GM12878 (cell line): Measurements from ENCODE around the gene RIMBP2.
A peak's percentile ranks its signal among the peaks of the same experiment; 100 is the strongest.

ENCODE experiments used
- BHLHE40 ChIP-seq, 2 experiments: fragments of 450-650 bp in 1 of 2; IDR thresholded peaks; 2 replicates each; pipeline ENCODE4 v1.6.1; 2011 to 2017; ENCODE audit warnings: low read depth in 2 of 2, borderline replicate concordance in 1 of 2, improper control_type of control experiment in 1 of 2, low read length in 1 of 2, mild to moderate bottlenecking in 1 of 2
- JUNB ChIP-seq: IDR thresholded peaks from 2 replicates; pipeline ENCODE4 v1.6.1; 2016; ENCODE audit warnings: antibody characterized with exemption, mild to moderate bottlenecking
- MTA2 ChIP-seq: fragments of 450-650 bp; IDR thresholded peaks from 2 replicates; pipeline ENCODE4 v1.6.1; 2016; ENCODE audit warnings: low read depth, mild to moderate bottlenecking, moderate library complexity
- MXI1 ChIP-seq: fragments of 150-350 bp; IDR thresholded peaks from 2 replicates; pipeline ENCODE4 v1.6.1; 2011; ENCODE audit warnings: low read depth, mild to moderate bottlenecking, inconsistent platforms, low read length, improper control_type of control experiment
- SIN3A ChIP-seq: IDR thresholded peaks from 2 replicates; pipeline ENCODE4 v1.6.1; 2012; ENCODE audit warnings: low read depth, low read length, improper control_type of control experiment
- SIX5 ChIP-seq: IDR thresholded peaks from 2 replicates; pipeline ENCODE4 v1.6.1; 2011; ENCODE audit warnings: mild to moderate bottlenecking, low read depth, low read length, moderate library complexity; ENCODE audit not compliant: severe bottlenecking
- YBX1 ChIP-seq: fragments of 450-650 bp; IDR thresholded peaks from 2 replicates; pipeline ENCODE4 v1.6.1; 2016; ENCODE audit warnings: antibody characterized with exemption
- TF ChIP-seq, protein P1 (sequence below): IDR thresholded peaks from 2 replicates; pipeline ENCODE4 v1.6.1; 2011; ENCODE audit warnings: mild to moderate bottlenecking, low read depth, low read length, moderate library complexity; ENCODE audit not compliant: insufficient replicate concordance
- TF ChIP-seq, protein P2 (sequence below): fragments of 450-650 bp; IDR thresholded peaks from 2 replicates; pipeline ENCODE4 v1.6.1; 2018; ENCODE audit warnings: borderline replicate concordance, mild to moderate bottlenecking; ENCODE audit not compliant: partially characterized antibody
- TF ChIP-seq, protein P3 (sequence below), 3 experiments: IDR thresholded peaks in 2 of 3; conservative IDR thresholded peaks in 1 of 3; 2 replicates each; pipeline ENCODE4 v1.5.1; 2011; ENCODE audit warnings: low read depth in 3 of 3, low read length in 3 of 3, mild to moderate bottlenecking in 3 of 3, control low read depth in 2 of 3, moderate library complexity in 2 of 3, inconsistent platforms in 1 of 3, mixed read lengths in 1 of 3; ENCODE audit not compliant: control insufficient read depth in 2 of 3, insufficient read depth in 1 of 3; ENCODE audit errors: extremely low read depth in 1 of 3

DNA sequence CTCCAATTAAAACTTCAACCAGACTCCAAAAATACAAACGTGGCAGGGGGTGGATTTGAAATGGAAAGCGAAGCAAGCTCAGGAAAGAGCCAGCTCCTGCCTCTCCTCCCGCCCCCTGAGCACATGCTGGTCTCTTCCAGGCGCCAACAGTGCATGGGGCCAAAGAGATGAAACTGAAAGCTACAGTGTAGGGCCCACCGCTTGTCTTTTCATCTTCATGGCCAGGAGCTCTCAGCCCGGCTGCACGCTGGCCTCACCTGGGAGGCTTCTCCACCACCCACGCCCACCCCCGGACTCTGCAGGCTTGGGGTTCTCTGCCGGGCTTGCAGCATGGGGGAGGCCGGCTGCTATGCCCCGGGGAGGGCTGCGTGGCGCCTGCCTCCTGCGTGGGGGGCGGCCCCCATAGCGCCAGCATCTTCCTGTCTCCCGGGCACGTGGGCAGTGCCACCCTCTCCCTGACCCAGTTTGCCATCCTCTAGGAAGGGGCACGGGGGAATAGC is 2.0 kb downstream of the RIMBP2 start:
- TF ChIP-seq MTA2 (no peak), YBX1 (no peak), MXI1 (0 out of 2 replicates have a peak, but pooled peaks have one; percentile 25), JUNB (no peak), SIX5 (no peak), SIN3A (no peak), BHLHE40 (IDR thresholded peaks at IDR 0.05; ENCODE audit: borderline replicate concordance in 1 of 2, low read depth in 2 of 2, low read length in 1 of 2) (peak in 1 of 2 experiments; percentile 16; a peak in 1 of 4 replicates)
- TF ChIP-seq, protein P1, sequence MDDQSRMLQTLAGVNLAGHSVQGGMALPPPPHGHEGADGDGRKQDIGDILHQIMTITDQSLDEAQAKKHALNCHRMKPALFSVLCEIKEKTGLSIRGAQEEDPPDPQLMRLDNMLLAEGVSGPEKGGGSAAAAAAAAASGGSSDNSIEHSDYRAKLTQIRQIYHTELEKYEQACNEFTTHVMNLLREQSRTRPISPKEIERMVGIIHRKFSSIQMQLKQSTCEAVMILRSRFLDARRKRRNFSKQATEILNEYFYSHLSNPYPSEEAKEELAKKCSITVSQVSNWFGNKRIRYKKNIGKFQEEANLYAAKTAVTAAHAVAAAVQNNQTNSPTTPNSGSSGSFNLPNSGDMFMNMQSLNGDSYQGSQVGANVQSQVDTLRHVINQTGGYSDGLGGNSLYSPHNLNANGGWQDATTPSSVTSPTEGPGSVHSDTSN = no peak
- TF ChIP-seq, protein P2, sequence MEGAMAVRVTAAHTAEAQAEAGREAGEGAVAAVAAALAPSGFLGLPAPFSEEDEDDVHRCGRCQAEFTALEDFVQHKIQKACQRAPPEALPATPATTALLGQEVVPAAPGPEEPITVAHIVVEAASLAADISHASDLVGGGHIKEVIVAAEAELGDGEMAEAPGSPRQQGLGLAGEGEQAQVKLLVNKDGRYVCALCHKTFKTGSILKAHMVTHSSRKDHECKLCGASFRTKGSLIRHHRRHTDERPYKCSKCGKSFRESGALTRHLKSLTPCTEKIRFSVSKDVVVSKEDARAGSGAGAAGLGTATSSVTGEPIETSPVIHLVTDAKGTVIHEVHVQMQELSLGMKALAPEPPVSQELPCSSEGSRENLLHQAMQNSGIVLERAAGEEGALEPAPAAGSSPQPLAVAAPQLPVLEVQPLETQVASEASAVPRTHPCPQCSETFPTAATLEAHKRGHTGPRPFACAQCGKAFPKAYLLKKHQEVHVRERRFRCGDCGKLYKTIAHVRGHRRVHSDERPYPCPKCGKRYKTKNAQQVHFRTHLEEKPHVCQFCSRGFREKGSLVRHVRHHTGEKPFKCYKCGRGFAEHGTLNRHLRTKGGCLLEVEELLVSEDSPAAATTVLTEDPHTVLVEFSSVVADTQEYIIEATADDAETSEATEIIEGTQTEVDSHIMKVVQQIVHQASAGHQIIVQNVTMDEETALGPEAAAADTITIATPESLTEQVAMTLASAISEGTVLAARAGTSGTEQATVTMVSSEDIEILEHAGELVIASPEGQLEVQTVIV = no peak
- TF ChIP-seq, protein P3, sequence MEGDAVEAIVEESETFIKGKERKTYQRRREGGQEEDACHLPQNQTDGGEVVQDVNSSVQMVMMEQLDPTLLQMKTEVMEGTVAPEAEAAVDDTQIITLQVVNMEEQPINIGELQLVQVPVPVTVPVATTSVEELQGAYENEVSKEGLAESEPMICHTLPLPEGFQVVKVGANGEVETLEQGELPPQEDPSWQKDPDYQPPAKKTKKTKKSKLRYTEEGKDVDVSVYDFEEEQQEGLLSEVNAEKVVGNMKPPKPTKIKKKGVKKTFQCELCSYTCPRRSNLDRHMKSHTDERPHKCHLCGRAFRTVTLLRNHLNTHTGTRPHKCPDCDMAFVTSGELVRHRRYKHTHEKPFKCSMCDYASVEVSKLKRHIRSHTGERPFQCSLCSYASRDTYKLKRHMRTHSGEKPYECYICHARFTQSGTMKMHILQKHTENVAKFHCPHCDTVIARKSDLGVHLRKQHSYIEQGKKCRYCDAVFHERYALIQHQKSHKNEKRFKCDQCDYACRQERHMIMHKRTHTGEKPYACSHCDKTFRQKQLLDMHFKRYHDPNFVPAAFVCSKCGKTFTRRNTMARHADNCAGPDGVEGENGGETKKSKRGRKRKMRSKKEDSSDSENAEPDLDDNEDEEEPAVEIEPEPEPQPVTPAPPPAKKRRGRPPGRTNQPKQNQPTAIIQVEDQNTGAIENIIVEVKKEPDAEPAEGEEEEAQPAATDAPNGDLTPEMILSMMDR (IDR thresholded peaks at IDR 0.05 in 2 of 3, conservative IDR thresholded peaks at IDR 0.05 in 1 of 3; ENCODE audit: control insufficient read depth in 2 of 3, extremely low read depth in 1 of 3, insufficient read depth in 1 of 3, low read depth in 3 of 3, low read length in 3 of 3) = no peak
